Cardiac fibroblast (primary cell): ENCODE data around the gene KCNE4.

Experiments
- DNase-seq, 2 donors: peaks; one replicate each; pipeline versions ENCODE4 v3.0.0 to v3.0.0-alpha.2; 2010; ENCODE audit warnings: low read depth in 2 of 2
- H3K4me3 ChIP-seq, 2 donors: replicated peaks in 1 of 2; 1 replicate in 1 of 2; 2 replicates in 1 of 2; pipeline ENCODE4 v1.5.1; 2011; ENCODE audit warnings: low read depth in 2 of 2, low read length in 2 of 2, mild to moderate bottlenecking in 2 of 2, moderate library complexity in 1 of 2
- CTCF ChIP-seq: IDR thresholded peaks from one replicate; pipeline ENCODE4 v1.5.1; 2011; ENCODE audit warnings: low read depth, mild to moderate bottlenecking, low read length, inconsistent platforms

The KCNE4 gene

GRCh38 chr2:223051693-223052289 is at the start of gene KCNE4:
TSS of gene KCNE4 (plus strand) at chr2:223052190. CDS start at chr2:223052831, 641 bp downstream.
- DNase-seq: peak; percentile 78
- H3K4me3 ChIP-seq: peak within 1 kb of the TSS; percentile 47 to 65
- TF ChIP-seq CTCF: no peak

GRCh38 chr2:223003191-223003590 is 48.8 kb upstream of the KCNE4 start:
- TF ChIP-seq CTCF: no peak
- H3K4me3 ChIP-seq: no peak overlapping the region
- no peak for DNase-seq

- no peak overlapping the region for H3K4me3 ChIP-seq
- DNase-seq: peak in 1 of 2 donors; percentile 34
- TF ChIP-seq CTCF: no peak
These were observed 46.5 kb upstream of the KCNE4 start for GRCh38 chr2:223005496-223005895.

GRCh38 chr2:223007531-223007930 is 44.5 kb upstream of the KCNE4 start:
- DNase-seq: peak in 1 of 2 donors; percentile 84
- no peak overlapping the region for H3K4me3 ChIP-seq
- no peak for TF ChIP-seq CTCF

- peak in 1 of 2 donors; percentile 93 for DNase-seq
- no peak overlapping the region for H3K4me3 ChIP-seq
- no peak for TF ChIP-seq CTCF
These were observed 43.8 kb upstream of the KCNE4 start for GRCh38 chr2:223008162-223008561.

GRCh38 chr2:223008956-223009355 is 43.0 kb upstream of the KCNE4 start:
- no peak overlapping the region for H3K4me3 ChIP-seq
- no peak for TF ChIP-seq CTCF
- DNase-seq: no peak

GRCh38 chr2:223010641-223011040 is 41.3 kb upstream of the KCNE4 start:
- DNase-seq: peak in 1 of 2 donors; percentile 91
- no peak overlapping the region for H3K4me3 ChIP-seq
- TF ChIP-seq CTCF: no peak
